CD4-positive, alpha-beta T cell treated with Interleukin-12 subunit alpha and Interleukin-12 subunit beta, for 1 hour (primary cell): ENCODE measurements around the gene CNKSR3.

Experiments used
- DNase-seq: peaks from one replicate; pipeline ENCODE4 v3.0.0-alpha.2; 2020

CNKSR3 gene

GRCh38 chr6:154410619-154411072 is 99.8 kb downstream of the CNKSR3 start:
- no peak for DNase-seq

GRCh38 chr6:154408891-154409500 is 101.5 kb downstream of the CNKSR3 start:
- no peak for DNase-seq

- DNase-seq: no peak
These were observed 103.0 kb downstream of the CNKSR3 start for GRCh38 chr6:154407440-154407839.

GRCh38 chr6:154406869-154407268 is 103.6 kb downstream of the CNKSR3 start:
- DNase-seq: no peak

GRCh38 chr6:154406301-154406700 is 104.2 kb downstream of the CNKSR3 start:
- DNase-seq: no peak

- no peak for DNase-seq
These were observed 105.6 kb downstream of the CNKSR3 start for GRCh38 chr6:154404791-154405400.

- DNase-seq: no peak
These were observed 106.7 kb downstream of the CNKSR3 start for GRCh38 chr6:154403788-154404187.

GRCh38 chr6:154402081-154402780 is 108.3 kb downstream of the CNKSR3 start:
- no peak for DNase-seq

- no peak for DNase-seq
These were observed 111.4 kb downstream of the CNKSR3 start for GRCh38 chr6:154399097-154399496.

GRCh38 chr6:154397491-154398195 is 112.8 kb downstream of the CNKSR3 start:
- DNase-seq: no peak

- DNase-seq: no peak
These were observed 114.6 kb downstream of the CNKSR3 start for GRCh38 chr6:154395878-154396277.

- DNase-seq: no peak
These were observed 115.2 kb downstream of the CNKSR3 start for GRCh38 chr6:154395316-154395715.

- no peak for DNase-seq
These were observed 115.9 kb downstream of the CNKSR3 start for GRCh38 chr6:154394571-154394970.

- DNase-seq: no peak
These were observed 120.5 kb downstream of the CNKSR3 start for GRCh38 chr6:154390034-154390433.

- no peak for DNase-seq
These were observed 121.7 kb downstream of the CNKSR3 start for GRCh38 chr6:154388803-154389202.

GRCh38 chr6:154386848-154387717 is 123.4 kb downstream of the CNKSR3 start:
- DNase-seq: no peak

- DNase-seq: no peak
These were observed 126.3 kb downstream of the CNKSR3 start for GRCh38 chr6:154384191-154384590.

- DNase-seq: no peak
These were observed 127.2 kb downstream of the CNKSR3 start for GRCh38 chr6:154383273-154383672.

GRCh38 chr6:154382740-154383139 is 127.7 kb downstream of the CNKSR3 start:
- no peak for DNase-seq

GRCh38 chr6:154381548-154381947 is 128.9 kb downstream of the CNKSR3 start:
- DNase-seq: no peak

GRCh38 chr6:154380741-154381140 is 129.7 kb downstream of the CNKSR3 start:
- DNase-seq: no peak

GRCh38 chr6:154379585-154379984 is 130.9 kb downstream of the CNKSR3 start:
- DNase-seq: no peak

- DNase-seq: no peak
These were observed 132.0 kb downstream of the CNKSR3 start for GRCh38 chr6:154378518-154378917.
